B cell (primary cell): ENCODE measurements around the gene SMIM1. TPM values are rescaled to one million over a fixed set of nuclear protein-coding genes. Genes with fewer than 3 reads are reported as not detected.

ENCODE experiments used
- ATAC-seq: fragments of 200-7000 bp; cut with Tn5 transposase; one replicate; pipeline ENCODE4 v1.10.0; 2021; ENCODE audit warnings: low read depth, mild to moderate bottlenecking, moderate number of reproducible peaks, moderate library complexity
- CTCF ChIA-PET: fragments of 350-600 bp; sonication (Branson Sonifier 250); formaldehyde crosslinking; loops from one replicate; lab custom pipeline; 2021; ENCODE audit warnings: antibody characterized with exemption, inconsistent platforms; lab: Charles Lee
- POLR2A ChIA-PET: fragments of 350-600 bp; sonication (Branson Sonifier 250); formaldehyde crosslinking; loops from one replicate; lab custom pipeline; 2021; ENCODE audit warnings: antibody characterized with exemption; lab: Charles Lee
- DNase-seq: peaks from one replicate; pipeline ENCODE4 v3.0.0; 2013
- H2AFZ ChIP-seq: 2 replicates; pipeline ENCODE4 v1.6.1; 2012; ENCODE audit warnings: mild to moderate bottlenecking, low read depth, low read length; ENCODE audit not compliant: insufficient read depth, poor library complexity, severe bottlenecking
- H3K27ac ChIP-seq, 2 donors: 1 replicate in 1 of 2; 2 replicates in 1 of 2; pipeline ENCODE4 v1.5.1; 2012 to 2013; ENCODE audit warnings: low read length in 2 of 2, mild to moderate bottlenecking in 2 of 2, moderate library complexity in 1 of 2
- H3K27me3 ChIP-seq, 4 experiments: fragments of 200-600 bp in 1 of 4; sonication (generic) in 1 of 4; replicated peaks in 1 of 4; 1 replicate in 2 of 4; 2 replicates in 2 of 4; pipeline versions ENCODE4 v1.6.1 to v1.7.0; 2013 to 2016; ENCODE audit warnings: low read length in 3 of 4, mild to moderate bottlenecking in 2 of 4, mixed read lengths in 1 of 4, moderate library complexity in 1 of 4; ENCODE audit not compliant: insufficient read depth in 4 of 4, control insufficient read depth in 3 of 4; ENCODE audit errors: control extremely low read depth in 1 of 4
- H3K36me3 ChIP-seq, 2 experiments: replicated peaks in 1 of 2; 1 replicate in 1 of 2; 2 replicates in 1 of 2; pipeline versions ENCODE4 v1.6.1 to v1.7.1; 2013; ENCODE audit warnings: low read length in 1 of 2; ENCODE audit not compliant: insufficient read depth in 2 of 2, control insufficient read depth in 1 of 2; ENCODE audit errors: control extremely low read depth in 1 of 2, extremely low read depth in 1 of 2
- H3K4me1 ChIP-seq, 2 donors: fragments of 200-600 bp in 1 of 2; sonication (generic) in 1 of 2; 1 replicate in 1 of 2; 2 replicates in 1 of 2; pipeline versions ENCODE4 v1.5.1 to v1.6.1; 2013 to 2017; ENCODE audit warnings: low read length in 2 of 2; ENCODE audit not compliant: control insufficient read depth in 2 of 2, insufficient read depth in 2 of 2
- H3K4me2 ChIP-seq: replicated peaks from 2 replicates; pipeline ENCODE3; 2012; ENCODE audit warnings: mild to moderate bottlenecking, low read depth, low read length; ENCODE audit not compliant: poor library complexity, severe bottlenecking
- H3K4me3 ChIP-seq, 5 experiments: fragments of 200-600 bp in 1 of 5; sonication (generic) in 1 of 5; 1 replicate in 3 of 5; 2 replicates in 2 of 5; pipeline versions ENCODE4 v1.5.1 to v1.7.0; 2011 to 2016; ENCODE audit warnings: low read length in 4 of 5, mild to moderate bottlenecking in 4 of 5, low read depth in 2 of 5, control low read depth in 1 of 5, moderate library complexity in 1 of 5; ENCODE audit not compliant: insufficient read depth in 1 of 5; ENCODE audit errors: control extremely low read depth in 1 of 5, extremely low read depth in 1 of 5
- H3K79me2 ChIP-seq: fragments of 200-600 bp; sonication (generic); one replicate; pipeline ENCODE4 v1.6.0; 2016; ENCODE audit warnings: low read length; ENCODE audit not compliant: control insufficient read depth, insufficient read depth
- H3K9ac ChIP-seq: fragments of 200-600 bp; sonication (generic); 2 replicates; pipeline ENCODE4 v1.6.1; 2017; ENCODE audit warnings: mild to moderate bottlenecking, low read length, moderate library complexity
- H3K9me3 ChIP-seq, 3 donors: one replicate each; pipeline versions ENCODE4 v1.6.1 to v1.7.1; 2013; ENCODE audit warnings: low read length in 2 of 3; ENCODE audit not compliant: control insufficient read depth in 2 of 3, insufficient read depth in 1 of 3; ENCODE audit errors: control extremely low read depth in 1 of 3
- H4K20me1 ChIP-seq: 2 replicates; pipeline ENCODE4 v1.6.0; 2012; ENCODE audit warnings: mild to moderate bottlenecking, low read length; ENCODE audit not compliant: insufficient read depth, control insufficient read depth, poor library complexity, severe bottlenecking
- H3K27ac Mint-ChIP-seq: one replicate; pipeline ENCODE4 v1.8.0; 2021; ENCODE audit warnings: mixed read lengths
- H3K27me3 Mint-ChIP-seq: one replicate; pipeline ENCODE4 v1.8.0; 2021; ENCODE audit warnings: mixed read lengths
- H3K4me1 Mint-ChIP-seq: one replicate; pipeline ENCODE4 v1.8.0; 2021; ENCODE audit warnings: mixed read lengths
- H3K4me3 Mint-ChIP-seq: one replicate; pipeline ENCODE4 v1.8.0; 2021; ENCODE audit warnings: mixed read lengths
- H3K9me3 Mint-ChIP-seq: one replicate; pipeline ENCODE4 v1.8.0; 2022; ENCODE audit warnings: mixed read lengths; ENCODE audit not compliant: insufficient read depth
- CTCF ChIP-seq: fragments of 200-600 bp; IDR thresholded peaks from one replicate; pipeline ENCODE4 v1.8.0; 2022; ENCODE audit warnings: antibody characterized with exemption, mild to moderate bottlenecking
- EZH2 ChIP-seq: IDR thresholded peaks from 2 replicates; pipeline ENCODE4 v1.6.1; 2012; ENCODE audit warnings: borderline replicate concordance, low read depth, mild to moderate bottlenecking, moderate library complexity, low read length; ENCODE audit not compliant: insufficient read depth, poor library complexity, severe bottlenecking
- WGBS: methylation state at CpG from one replicate; pipeline ENCODE4 v1.1.5; 2013; ENCODE audit warnings: missing lambda C conversion rate; ENCODE audit not compliant: insufficient coverage; 5-methylcytosine and 5-hydroxymethylcytosine counted together
- intact Hi-C: fragments of 100-400 bp; cut with micrococcal nuclease; formaldehyde crosslinking; loops from one replicate; pipeline ENCODE4 v1.10.0; 2022
- polyA plus RNA-seq: library from polyadenylated mRNA; depleted of rRNA; stranded (reverse); fragments of >200 nt; gene quantifications from 2 replicates; pipeline ENCODE4 v1.2.3, GENCODE V29; 2012
- total RNA-seq, 2 donors: library from RNA; stranded (reverse); fragments of 120-200 nt in 1 of 2; gene quantifications; 1 replicate in 1 of 2; 2 replicates in 1 of 2; pipeline versions ENCODE4 v1.2.3 to v1.2.4, GENCODE V29; 2013 to 2022

The SMIM1 gene
- total and polyA plus RNA-seq, 2 donors (not counting 1 experiment from before 2014, with no cell fraction given) = 2.6 to 9.0 TPM

GRCh38 chr1:3787745-3788605, 15.4 kb downstream of the SMIM1 start:
- POLR2A ChIA-PET = no interaction called here
- no peak overlapping the region for H3K27ac Mint-ChIP-seq
- peaks cover 65% of the 10 kb centered on the region for H4K20me1 ChIP-seq
- H3K9me3 Mint-ChIP-seq = no peaks in the 10 kb centered on the region
- H3K27me3 Mint-ChIP-seq = no peaks in the 10 kb centered on the region
- no peak overlapping the region for H2AFZ ChIP-seq
- no peaks in the 10 kb centered on the region for H3K27me3 ChIP-seq
- TF ChIP-seq CTCF = no peak
- TF ChIP-seq EZH2 = no peak
- CTCF ChIA-PET = interaction anchor here (1.1 kb wide), 1 partner anchor 63 kb away, joined by 3 read pairs; no protein-coding TSS in a partner anchor
- H3K9me3 ChIP-seq = no peaks in the 10 kb centered on the region
- DNase-seq (no peak), ATAC-seq (no peak)
- peaks cover 0 to 51% of the 10 kb centered on the region in 2 experiments for H3K36me3 ChIP-seq
- no peak overlapping the region for H3K4me3 ChIP-seq
- no peak overlapping the region for H3K4me2 ChIP-seq
- peaks cover 50% of the 10 kb centered on the region for H3K79me2 ChIP-seq
- no peaks in the 10 kb centered on the region for H3K4me1 ChIP-seq
- WGBS = 84% methylated on average over 26 of the region's 26 CpGs
- intact Hi-C loops = no loop called here
- no peak overlapping the region for H3K9ac ChIP-seq
- H3K4me3 Mint-ChIP-seq = no peak overlapping the region
- no peak overlapping the region for H3K27ac ChIP-seq
- H3K4me1 Mint-ChIP-seq = peaks cover 11% of the 10 kb centered on the region

GRCh38 chr1:3788756-3789420, 16.3 kb downstream of the SMIM1 start:
- Mint-ChIP-seq H3K9me3 (no peaks in the 10 kb centered on the region), H3K27ac (no peak overlapping the region), H3K4me3 (no peak overlapping the region), H3K4me1 (peaks cover 19% of the 10 kb centered on the region), H3K27me3 (no peaks in the 10 kb centered on the region)
- Histone ChIP-seq H3K27ac (no peak overlapping the region), H3K9ac (no peak overlapping the region), H3K4me1 (peaks cover 0 to 6% of the 10 kb centered on the region in 2 donors), H3K79me2 (peaks cover 59% of the 10 kb centered on the region), H3K27me3 (no peaks in the 10 kb centered on the region), H3K4me3 (no peak overlapping the region), H4K20me1 (peaks cover 74% of the 10 kb centered on the region), H3K36me3 (peaks cover 0 to 51% of the 10 kb centered on the region in 2 experiments), H2AFZ (no peak overlapping the region), H3K9me3 (no peaks in the 10 kb centered on the region), H3K4me2 (no peak overlapping the region)
- CTCF ChIA-PET = no interaction called here
- TF ChIP-seq CTCF (no peak), EZH2 (no peak)
- no peak for ATAC-seq
- no peak for DNase-seq
- intact Hi-C loops = no loop called here
- WGBS = 93% methylated on average over 16 of the region's 16 CpGs
- POLR2A ChIA-PET = no interaction called here
